Skeletal muscle satellite cell (primary cell): ENCODE results near the gene MOXD1. TPM values are rescaled to one million over a fixed set of nuclear protein-coding genes. Genes with fewer than 3 reads are reported as not detected.
A peak's percentile ranks its signal among the peaks of the same experiment; 100 is the strongest.

ENCODE experiments used
- H3K27me3 ChIP-seq: 2 replicates; pipeline ENCODE4 v1.7.0; 2013; ENCODE audit warnings: low read length; ENCODE audit not compliant: control insufficient read depth, insufficient read depth
- H3K36me3 ChIP-seq: 2 replicates; pipeline ENCODE4 v1.7.0; 2013; ENCODE audit warnings: mild to moderate bottlenecking, control low read depth, low read length; ENCODE audit not compliant: insufficient read depth
- H3K4me1 ChIP-seq: 2 replicates; pipeline ENCODE4 v1.7.0; 2013; ENCODE audit warnings: low read length; ENCODE audit not compliant: control insufficient read depth, insufficient read depth
- H3K4me2 ChIP-seq: 2 replicates; pipeline ENCODE4 v1.7.0; 2013; ENCODE audit warnings: mild to moderate bottlenecking, low read length
- H3K4me3 ChIP-seq: 2 replicates; pipeline ENCODE4 v1.7.0; 2013; ENCODE audit warnings: low read length
- H3K9ac ChIP-seq: 2 replicates; pipeline ENCODE4 v1.7.0; 2013; ENCODE audit warnings: mild to moderate bottlenecking, low read depth, low read length, moderate library complexity
- H3K9me3 ChIP-seq: replicated peaks from 2 replicates; pipeline ENCODE4 v1.7.0; 2013; ENCODE audit warnings: mild to moderate bottlenecking, control low read depth, low read length
- total RNA-seq: library from RNA; depleted of rRNA; stranded (reverse); fragments of >200 nt; gene quantifications from 2 replicates; pipeline ENCODE4 v1.2.3, GENCODE V29; 2012; rRNA removed

The MOXD1 gene
- total RNA-seq, result 7.9 and 10.9 TPM in 2 replicates

DNA sequence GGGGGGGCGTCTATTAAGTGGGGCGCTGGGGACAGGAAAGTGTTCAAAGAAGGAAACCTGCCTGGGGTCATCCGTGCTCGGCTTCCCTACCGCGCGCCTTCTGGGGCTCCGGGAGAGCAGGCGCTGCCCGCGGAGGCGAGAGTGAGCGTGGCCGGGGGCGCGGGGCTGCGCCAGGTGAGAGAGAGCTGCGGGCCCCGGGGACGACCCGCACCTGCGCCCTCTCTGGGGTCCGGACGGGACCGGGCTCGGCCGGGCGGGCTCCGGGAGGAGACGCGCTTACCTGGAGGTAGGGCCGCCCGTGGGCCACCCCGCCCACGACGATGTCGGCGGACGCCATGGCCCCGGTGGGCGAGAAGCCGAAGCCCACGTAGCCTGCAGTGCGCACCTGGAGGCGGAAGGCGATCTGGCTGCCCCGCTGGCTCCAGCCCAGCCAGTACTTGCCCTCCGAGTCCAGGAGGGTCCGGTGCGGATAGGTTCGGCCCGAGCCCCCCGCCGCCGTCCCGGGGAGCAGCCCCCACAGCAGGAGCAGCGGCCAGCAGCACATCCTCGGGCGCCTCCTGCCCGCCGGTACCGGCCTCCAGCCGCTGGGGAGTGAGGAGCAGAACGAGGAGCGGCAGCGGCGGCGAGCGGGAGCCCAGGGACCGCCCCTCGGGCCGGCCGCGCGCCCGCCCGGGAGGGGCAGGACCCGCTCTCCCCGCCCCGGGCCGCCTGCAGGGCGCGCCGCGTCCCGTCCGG is at the start of gene MOXD1:
Gene MOXD1 (minus strand): TSS at position 593 of the 735 bp plus-strand sequence. CDS start 49 bp downstream, at position 544.
- peak within 1 kb of the TSS; percentile 90 for H3K4me3 ChIP-seq
- H3K4me1 ChIP-seq, result peaks cover 37% of the 10 kb centered on the region
- peak within 1 kb of the TSS; percentile 96 for H3K4me2 ChIP-seq
- peak within 1 kb of the TSS; percentile 82 for H3K9ac ChIP-seq
- H3K9me3 ChIP-seq, result no peaks in the 10 kb centered on the region
- no peaks in the 10 kb centered on the region for H3K36me3 ChIP-seq
- H3K27me3 ChIP-seq, result peaks cover 9% of the 10 kb centered on the region

DNA sequence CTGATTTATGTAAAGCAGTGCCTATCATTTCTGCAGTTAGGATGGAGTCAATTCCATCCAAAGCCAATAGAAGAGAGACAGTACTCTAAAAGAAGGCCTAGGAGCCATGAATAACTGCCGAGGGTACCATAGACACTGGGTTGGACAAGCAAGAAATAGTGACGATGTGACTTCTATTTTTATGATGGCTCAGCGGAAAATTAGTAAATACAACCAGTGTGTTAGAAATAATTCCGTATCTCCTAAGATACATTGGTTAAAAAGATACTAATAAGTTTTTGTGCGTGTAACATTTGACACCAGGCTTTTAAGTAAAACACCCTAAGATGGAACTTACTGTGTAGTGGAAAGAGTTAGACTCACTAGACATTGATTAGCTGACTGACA is 45.6 kb upstream of the MOXD1 start:
- H3K9me3 ChIP-seq, result no peaks in the 10 kb centered on the region
- H3K4me2 ChIP-seq, result no peak overlapping the region
- H3K4me1 ChIP-seq, result peaks cover 27% of the 10 kb centered on the region
- H3K36me3 ChIP-seq, result no peaks in the 10 kb centered on the region
- no peak overlapping the region for H3K4me3 ChIP-seq
- no peaks in the 10 kb centered on the region for H3K27me3 ChIP-seq
- no peak overlapping the region for H3K9ac ChIP-seq

DNA sequence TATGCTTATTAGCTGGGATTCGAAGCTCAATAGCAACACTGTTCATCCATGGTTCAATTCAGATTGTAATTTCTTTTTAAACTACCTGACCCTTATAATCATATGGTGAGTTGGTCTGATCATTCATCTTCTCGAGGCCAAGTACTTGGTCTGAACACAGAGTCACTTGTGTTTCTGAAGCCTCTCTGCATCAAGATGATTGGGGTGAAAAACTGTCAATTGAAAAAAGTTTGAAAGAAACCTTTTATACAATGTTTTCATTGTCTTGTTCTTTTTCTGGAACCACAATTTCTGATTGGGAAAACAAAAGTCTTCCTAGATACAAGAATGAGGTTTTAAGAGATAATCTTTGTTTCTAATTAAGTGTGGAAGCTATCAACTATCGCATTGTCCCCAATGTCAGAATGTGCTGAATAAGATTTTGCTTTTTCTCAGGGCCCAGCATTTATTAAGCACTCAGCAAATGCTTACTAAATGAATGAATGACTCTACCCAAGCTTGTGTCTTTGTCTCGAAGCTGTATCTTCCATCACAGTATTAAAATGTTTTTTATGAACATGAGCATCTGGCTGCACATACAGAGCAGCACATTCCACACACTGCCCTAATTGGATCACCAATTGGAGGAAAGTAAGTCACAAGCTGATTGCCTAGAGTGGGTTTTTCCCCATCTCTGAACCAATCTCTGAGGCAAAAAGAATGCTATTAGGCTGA is 45.0 kb upstream of the MOXD1 start:
- Histone ChIP-seq H3K9ac (peak overlapping the region; percentile 13), H3K27me3 (no peaks in the 10 kb centered on the region), H3K9me3 (no peaks in the 10 kb centered on the region), H3K36me3 (no peaks in the 10 kb centered on the region), H3K4me1 (peaks cover 27% of the 10 kb centered on the region), H3K4me3 (peak overlapping the region; percentile 38), H3K4me2 (peak overlapping the region; percentile 53)

GRCh38 chr6:132445201-132445951 is 44.1 kb upstream of the MOXD1 start:
- Histone ChIP-seq H3K9me3 (no peaks in the 10 kb centered on the region), H3K4me1 (peaks cover 27% of the 10 kb centered on the region), H3K4me3 (no peak overlapping the region), H3K36me3 (no peaks in the 10 kb centered on the region), H3K27me3 (no peaks in the 10 kb centered on the region), H3K9ac (peak overlapping the region; percentile 56), H3K4me2 (peak overlapping the region; percentile 60)

- H3K27me3 ChIP-seq, result no peaks in the 10 kb centered on the region
- H3K4me1 ChIP-seq, result peaks cover 27% of the 10 kb centered on the region
- no peaks in the 10 kb centered on the region for H3K36me3 ChIP-seq
Measured at GRCh38 chr6:132443206-132443605, 41.9 kb upstream of the MOXD1 start.

DNA sequence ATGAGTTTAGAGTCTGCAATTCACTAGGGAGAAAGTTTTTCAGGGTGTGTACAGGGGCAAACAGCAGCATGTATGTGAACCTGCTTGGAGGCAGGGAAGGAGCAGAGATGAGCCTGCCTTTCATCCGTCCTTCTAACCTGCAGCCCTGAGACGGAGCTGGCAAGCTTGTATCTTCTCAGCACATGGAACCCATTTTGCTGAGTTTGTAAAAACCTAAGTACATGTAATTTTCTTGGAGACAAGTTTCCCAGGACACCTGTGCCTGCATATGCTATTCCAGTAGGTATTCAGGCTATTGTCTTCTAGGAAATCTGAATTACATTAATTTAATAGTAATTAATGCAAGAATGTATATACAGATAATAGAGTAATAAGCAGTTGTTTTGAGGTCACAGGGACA is 28.8 kb upstream of the MOXD1 start:
- H3K9me3 ChIP-seq, result no peaks in the 10 kb centered on the region
- no peak overlapping the region for H3K4me2 ChIP-seq
- no peaks in the 10 kb centered on the region for H3K4me1 ChIP-seq
- H3K4me3 ChIP-seq, result no peak overlapping the region
- H3K36me3 ChIP-seq, result no peaks in the 10 kb centered on the region
- H3K27me3 ChIP-seq, result no peaks in the 10 kb centered on the region
- H3K9ac ChIP-seq, result no peak overlapping the region

More at GRCh38 chr6:132443206-132443605, 41.9 kb upstream of the MOXD1 start:
- Histone ChIP-seq H3K4me2 (no peak overlapping the region), H3K9me3 (no peaks in the 10 kb centered on the region), H3K4me3 (no peak overlapping the region), H3K9ac (no peak overlapping the region)

GRCh38 chr6:132425176-132425575 is 23.9 kb upstream of the MOXD1 start:
- Histone ChIP-seq H3K4me1 (no peaks in the 10 kb centered on the region), H3K9me3 (peaks cover under 1% of the 10 kb centered on the region), H3K4me2 (no peak overlapping the region), H3K27me3 (no peaks in the 10 kb centered on the region), H3K4me3 (no peak overlapping the region), H3K9ac (no peak overlapping the region), H3K36me3 (no peaks in the 10 kb centered on the region)

GRCh38 chr6:132423839-132424238 is 22.6 kb upstream of the MOXD1 start:
- no peaks in the 10 kb centered on the region for H3K27me3 ChIP-seq
- no peak overlapping the region for H3K4me2 ChIP-seq
- H3K9ac ChIP-seq, result no peak overlapping the region
- H3K4me1 ChIP-seq, result no peaks in the 10 kb centered on the region
- peaks cover 2% of the 10 kb centered on the region for H3K9me3 ChIP-seq
- H3K4me3 ChIP-seq, result no peak overlapping the region
- no peaks in the 10 kb centered on the region for H3K36me3 ChIP-seq

GRCh38 chr6:132418235-132418965 is 17.1 kb upstream of the MOXD1 start:
- Histone ChIP-seq H3K9ac (no peak overlapping the region), H3K36me3 (no peaks in the 10 kb centered on the region), H3K9me3 (peaks cover 6% of the 10 kb centered on the region), H3K27me3 (no peaks in the 10 kb centered on the region), H3K4me1 (no peaks in the 10 kb centered on the region), H3K4me2 (no peak overlapping the region), H3K4me3 (no peak overlapping the region)

DNA sequence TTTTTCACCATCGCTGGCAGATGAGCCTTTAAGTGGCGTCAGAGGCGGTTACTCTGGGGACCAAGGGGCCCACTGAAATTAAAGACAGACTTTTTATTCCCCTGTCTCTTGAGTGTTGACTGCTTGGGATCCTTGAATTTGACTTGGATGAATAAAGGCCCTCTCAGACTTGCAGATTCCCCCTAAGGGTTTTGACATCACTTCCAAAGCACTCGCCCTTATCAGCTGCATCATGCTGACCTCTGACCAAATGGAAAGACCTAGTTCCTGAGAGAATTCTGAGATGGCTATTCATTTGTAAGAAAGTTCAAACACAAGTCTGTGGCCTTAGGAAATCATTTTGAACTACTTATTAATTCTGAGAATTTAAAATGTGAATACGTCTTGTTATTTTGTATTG is 13.5 kb upstream of the MOXD1 start:
- Histone ChIP-seq H3K9me3 (peaks cover 4% of the 10 kb centered on the region), H3K4me2 (no peak overlapping the region), H3K4me1 (peaks cover 4% of the 10 kb centered on the region), H3K36me3 (no peaks in the 10 kb centered on the region), H3K27me3 (no peaks in the 10 kb centered on the region), H3K9ac (no peak overlapping the region), H3K4me3 (no peak overlapping the region)

- Histone ChIP-seq H3K9me3 (peaks cover 4% of the 10 kb centered on the region), H3K36me3 (no peaks in the 10 kb centered on the region), H3K4me1 (peaks cover 4% of the 10 kb centered on the region), H3K9ac (no peak overlapping the region), H3K4me2 (no peak overlapping the region), H3K4me3 (no peak overlapping the region), H3K27me3 (no peaks in the 10 kb centered on the region)
Measured at GRCh38 chr6:132414322-132414721, 13.0 kb upstream of the MOXD1 start.
